ENCODE data around the gene GNMT.

The GNMT gene

GRCh38 chr6:42960243-42961019 is at the start of gene GNMT:
GNMT (plus strand) TSS chr6:42960754; CDS start chr6:42960768, 14 bp downstream.
- in situ Hi-C loops (cut with MboI; ENCODE audit: low sequenced_read_pairs), result no loop called here

GRCh38 chr6:42911171-42912021 is 49.2 kb upstream of the GNMT start:
- in situ Hi-C loops (cut with MboI; ENCODE audit: low sequenced_read_pairs), result loop anchor here (25.0 kb wide), 1 partner anchor 226 kb away; no protein-coding TSS in a partner anchor

GRCh38 chr6:42914546-42914945 is 46.0 kb upstream of the GNMT start:
- in situ Hi-C loops (cut with MboI; ENCODE audit: low sequenced_read_pairs), result loop anchor here (25.0 kb wide), 1 partner anchor 223 kb away; no protein-coding TSS in a partner anchor

- in situ Hi-C loops (cut with MboI; ENCODE audit: low sequenced_read_pairs), result loop anchor here (25.0 kb wide), 1 partner anchor 222 kb away; no protein-coding TSS in a partner anchor
These were observed 44.8 kb upstream of the GNMT start, which contains the start of gene PTCRA for GRCh38 chr6:42915732-42916131. PTCRA (plus strand) TSS chr6:42916053; CDS start chr6:42916070, 17 bp downstream.

GRCh38 chr6:42916288-42916687 is 44.3 kb upstream of the GNMT start:
- in situ Hi-C loops (cut with MboI; ENCODE audit: low sequenced_read_pairs), result loop anchor here (25.0 kb wide), 1 partner anchor 221 kb away; no protein-coding TSS in a partner anchor

GRCh38 chr6:42921801-42922200 is 38.8 kb upstream of the GNMT start:
- in situ Hi-C loops (cut with MboI; ENCODE audit: low sequenced_read_pairs), result loop anchor here (25.0 kb wide), 1 partner anchor 216 kb away; no protein-coding TSS in a partner anchor

GRCh38 chr6:42923666-42924065 is 36.9 kb upstream of the GNMT start:
- in situ Hi-C loops (cut with MboI; ENCODE audit: low sequenced_read_pairs), result loop anchor here (25.0 kb wide), 1 partner anchor 214 kb away; no protein-coding TSS in a partner anchor

GRCh38 chr6:42925248-42925857 is 35.2 kb upstream of the GNMT start:
- in situ Hi-C loops (cut with MboI; ENCODE audit: low sequenced_read_pairs), result no loop called here

- in situ Hi-C loops (cut with MboI; ENCODE audit: low sequenced_read_pairs), result no loop called here
These were observed 31.4 kb upstream of the GNMT start, which contains the start of gene CNPY3 for GRCh38 chr6:42928986-42929820. CNPY3 (plus strand) TSS chr6:42929480; CDS start chr6:42929571, 91 bp downstream.

GRCh38 chr6:42929821-42930360 is 30.7 kb upstream of the GNMT start:
- in situ Hi-C loops (cut with MboI; ENCODE audit: low sequenced_read_pairs), result no loop called here

- in situ Hi-C loops (cut with MboI; ENCODE audit: low sequenced_read_pairs), result no loop called here
These were observed 28.1 kb upstream of the GNMT start for GRCh38 chr6:42932412-42932811.

- in situ Hi-C loops (cut with MboI; ENCODE audit: low sequenced_read_pairs), result no loop called here
These were observed 27.3 kb upstream of the GNMT start for GRCh38 chr6:42933205-42933604.

GRCh38 chr6:42935322-42935721 is 25.2 kb upstream of the GNMT start:
- in situ Hi-C loops (cut with MboI; ENCODE audit: low sequenced_read_pairs), result no loop called here

- in situ Hi-C loops (cut with MboI; ENCODE audit: low sequenced_read_pairs), result no loop called here
These were observed 24.2 kb upstream of the GNMT start for GRCh38 chr6:42936398-42936797.

- in situ Hi-C loops (cut with MboI; ENCODE audit: low sequenced_read_pairs), result no loop called here
These were observed 22.8 kb upstream of the GNMT start for GRCh38 chr6:42937548-42938427.

GRCh38 chr6:42938428-42938796 is 22.1 kb upstream of the GNMT start:
- in situ Hi-C loops (cut with MboI; ENCODE audit: low sequenced_read_pairs), result no loop called here

- in situ Hi-C loops (cut with MboI; ENCODE audit: low sequenced_read_pairs), result no loop called here
These were observed 21.4 kb upstream of the GNMT start for GRCh38 chr6:42938987-42939809.

- in situ Hi-C loops (cut with MboI; ENCODE audit: low sequenced_read_pairs), result no loop called here
These were observed 20.8 kb upstream of the GNMT start for GRCh38 chr6:42939810-42940167.
